Heart left ventricle (tissue), 13 donors: Measurements from ENCODE around the gene ERGIC1.

ENCODE experiments used
- POLR2A ChIP-seq, 2 donors: fragments of 450-650 bp; IDR thresholded peaks; one replicate each; pipeline ENCODE4 v1.6.1; 2017; ENCODE audit warnings: antibody characterized with exemption in 2 of 2, mild to moderate bottlenecking in 2 of 2, moderate library complexity in 2 of 2
- TF ChIP-seq, protein P1 (sequence below), 12 donors: fragments of 200-600 bp; sonication (generic) in 4 of 12; IDR thresholded peaks; one replicate each; pipeline versions ENCODE4 v1.5.0 to v1.8.0; 2018 to 2022; ENCODE audit warnings: antibody characterized with exemption in 12 of 12, mild to moderate bottlenecking in 5 of 12
- donor health status: ischemic (EF 13 %, LVEDD 7.1; RV severe dilation, severe dysfunction).
- donor health status: DM: no; HTN: yes; CAD: no.
- donor health status: DM: no; HTN: no; CAD: no.
- donor health status: ischemic (EF 25% LVEDD 6.9; RV normal size, moderate dysfunction).
- donor health status: ischemic (EF 25% LVEDD 5.7; RV mildly dilated, moderate dysfunction).
- donor health status: ischemic (EF 35%, LVEDD 5.7; RV mildly dilated, moderate dysfunction).
- donor health status: nonischemic (EF 11% LVEDD 7.7; RV severe dilation, severe dysfunction).
- donor health status: DM: yes; HTN: yes; CAD: no.
- donor health status: PGD.
- donor health status: ischemic (EF 29% LVEDD 5.4; RV normal size, mild dysfunction).
- donor health status: nonischemic (EF 23%, LVEDD 6.1; RV moderate dilation, normal function).

GRCh38 chr5:172906888-172907287, 72.8 kb downstream of the ERGIC1 start:
- TF ChIP-seq, protein P1, sequence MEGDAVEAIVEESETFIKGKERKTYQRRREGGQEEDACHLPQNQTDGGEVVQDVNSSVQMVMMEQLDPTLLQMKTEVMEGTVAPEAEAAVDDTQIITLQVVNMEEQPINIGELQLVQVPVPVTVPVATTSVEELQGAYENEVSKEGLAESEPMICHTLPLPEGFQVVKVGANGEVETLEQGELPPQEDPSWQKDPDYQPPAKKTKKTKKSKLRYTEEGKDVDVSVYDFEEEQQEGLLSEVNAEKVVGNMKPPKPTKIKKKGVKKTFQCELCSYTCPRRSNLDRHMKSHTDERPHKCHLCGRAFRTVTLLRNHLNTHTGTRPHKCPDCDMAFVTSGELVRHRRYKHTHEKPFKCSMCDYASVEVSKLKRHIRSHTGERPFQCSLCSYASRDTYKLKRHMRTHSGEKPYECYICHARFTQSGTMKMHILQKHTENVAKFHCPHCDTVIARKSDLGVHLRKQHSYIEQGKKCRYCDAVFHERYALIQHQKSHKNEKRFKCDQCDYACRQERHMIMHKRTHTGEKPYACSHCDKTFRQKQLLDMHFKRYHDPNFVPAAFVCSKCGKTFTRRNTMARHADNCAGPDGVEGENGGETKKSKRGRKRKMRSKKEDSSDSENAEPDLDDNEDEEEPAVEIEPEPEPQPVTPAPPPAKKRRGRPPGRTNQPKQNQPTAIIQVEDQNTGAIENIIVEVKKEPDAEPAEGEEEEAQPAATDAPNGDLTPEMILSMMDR (IDR thresholded peaks at IDR 0.05): no peak
- no peak for TF ChIP-seq POLR2A (IDR thresholded peaks at IDR 0.05)
